ENCODE results near the gene TBC1D22A.

The TBC1D22A gene

GRCh38 chr22:47053726-47054141 is 291.3 kb downstream of the TBC1D22A start:
- peak in 22 of 51 donors; percentile 3 to 65 (median 30) for DNase-seq

GRCh38 chr22:47054231-47055072 is 292.0 kb downstream of the TBC1D22A start:
- DNase-seq: peak in 9 of 51 donors; percentile 9 to 44 (median 20)

- DNase-seq: no peak
Observed at GRCh38 chr22:47055073-47055355, 292.6 kb downstream of the TBC1D22A start.

- DNase-seq: no peak
Observed at GRCh38 chr22:47055461-47055860, 293.0 kb downstream of the TBC1D22A start.

GRCh38 chr22:47055921-47056320 is 293.5 kb downstream of the TBC1D22A start:
- DNase-seq: no peak

GRCh38 chr22:47056361-47056760 is 293.9 kb downstream of the TBC1D22A start:
- no peak for DNase-seq

- no peak for DNase-seq
Observed at GRCh38 chr22:47056776-47057470, 294.5 kb downstream of the TBC1D22A start.

GRCh38 chr22:47057916-47058585 is 295.6 kb downstream of the TBC1D22A start:
- no peak for DNase-seq

- no peak for DNase-seq
Observed at GRCh38 chr22:47059076-47059475, 296.6 kb downstream of the TBC1D22A start.

GRCh38 chr22:47059701-47060161 is 297.3 kb downstream of the TBC1D22A start:
- peak in 1 of 51 donors; percentile 18 for DNase-seq

DNA sequence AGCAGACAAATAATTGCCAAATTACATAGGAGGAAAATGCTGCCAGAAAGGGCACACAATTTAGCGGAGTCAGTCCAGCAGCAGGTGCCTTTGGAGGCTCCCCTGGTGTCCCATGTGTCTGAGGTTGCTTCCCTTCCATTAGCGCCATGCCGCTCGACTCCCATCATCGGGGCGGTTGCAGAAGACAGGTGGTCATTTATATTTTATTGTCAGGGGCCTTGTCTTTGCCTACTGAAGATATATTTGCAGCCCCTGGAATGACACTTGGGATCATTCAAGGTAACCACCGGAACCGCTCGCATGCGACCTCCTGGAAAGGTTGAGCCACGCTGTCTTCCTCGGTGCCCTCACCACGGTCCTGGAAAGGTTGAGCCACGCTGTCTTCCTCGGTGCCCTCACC is 298.3 kb downstream of the TBC1D22A start:
- no peak for DNase-seq

DNA sequence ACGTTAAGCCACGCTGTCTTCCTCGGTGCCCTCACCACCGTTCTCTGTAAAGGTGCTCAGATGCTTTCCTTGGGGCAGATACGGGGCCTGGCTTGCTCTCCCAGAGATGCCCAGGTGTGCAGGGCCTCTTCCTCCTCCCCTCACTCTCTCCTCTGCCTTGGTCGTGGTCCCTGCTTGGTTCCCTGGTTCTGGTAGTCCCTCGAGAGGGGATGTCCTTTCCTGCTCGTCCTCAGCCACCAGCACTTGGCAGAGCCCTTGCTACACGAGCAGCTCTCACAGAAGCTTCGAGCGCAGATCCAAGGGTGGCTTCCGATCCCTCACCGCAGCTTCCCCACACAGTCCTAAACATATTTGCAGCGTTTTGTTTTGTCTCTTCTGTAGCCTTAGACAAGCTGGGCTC is 298.8 kb downstream of the TBC1D22A start:
- no peak for DNase-seq

- DNase-seq: no peak
Observed at GRCh38 chr22:47062126-47062525, 299.7 kb downstream of the TBC1D22A start.

GRCh38 chr22:47063071-47063509 is 300.6 kb downstream of the TBC1D22A start:
- DNase-seq: no peak

GRCh38 chr22:47063606-47064005 is 301.2 kb downstream of the TBC1D22A start:
- no peak for DNase-seq

DNA sequence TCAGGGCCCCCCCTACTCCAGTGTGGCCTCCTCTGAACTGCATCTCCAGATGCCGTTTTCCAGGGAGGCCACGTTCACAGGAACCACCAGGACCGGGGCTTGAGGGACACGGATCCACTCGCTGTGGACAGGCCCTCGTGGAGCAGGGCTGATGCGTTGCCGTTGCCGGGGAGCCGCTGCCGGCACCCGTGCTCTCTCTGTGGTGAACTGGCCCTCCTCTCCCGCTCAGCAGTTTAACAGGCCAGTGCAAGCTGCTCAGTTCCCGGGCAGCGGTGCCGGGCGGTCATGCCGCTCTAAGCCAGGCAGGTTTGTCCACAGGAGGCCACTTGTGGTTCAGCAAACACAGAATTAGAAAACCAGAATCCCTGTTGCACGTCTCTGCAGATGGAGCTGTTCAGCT is 301.6 kb downstream of the TBC1D22A start:
- DNase-seq: no peak

DNA sequence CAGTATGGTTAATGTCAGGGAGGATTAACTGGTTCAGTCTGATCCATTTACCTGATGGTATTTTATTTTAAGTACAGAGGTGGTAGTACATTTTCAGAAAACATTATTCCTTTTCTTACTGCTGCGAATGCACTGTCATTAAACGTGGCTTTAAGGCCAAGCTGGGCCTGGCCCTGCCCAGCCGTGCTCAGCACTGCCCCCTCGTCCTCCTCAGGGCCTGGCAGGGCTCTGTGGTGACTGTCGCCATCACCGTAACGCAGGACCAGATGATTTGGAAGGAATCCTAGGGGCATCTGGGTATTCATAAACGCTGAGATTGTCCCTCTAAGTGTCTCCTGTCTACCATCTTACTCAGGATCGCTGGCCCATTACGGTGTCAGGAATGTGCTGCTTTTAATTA is 302.0 kb downstream of the TBC1D22A start:
- DNase-seq: peak in 1 of 51 donors; percentile 12

GRCh38 chr22:47065756-47066615 is 303.5 kb downstream of the TBC1D22A start:
- no peak for DNase-seq

GRCh38 chr22:47066616-47066905 is 304.1 kb downstream of the TBC1D22A start:
- DNase-seq: no peak

- DNase-seq: no peak
Observed at GRCh38 chr22:47067321-47067890, 305.0 kb downstream of the TBC1D22A start.

All from hypothalamus (tissue), 51 donors.